CD1c-positive myeloid dendritic cell (primary cell): Measurements from ENCODE around the gene CRB1.
"Not testable (repeated sequence)": the region's sequence is repeated elsewhere in the genome, so short reads cannot be mapped to it uniquely, and the experiment has no call there.

Experiments used
- DNase-seq: peaks from one replicate; pipeline ENCODE4 v3.0.0-alpha.2; 2016; ENCODE audit errors: extremely low spot score

The CRB1 gene

GRCh38 chr1:197399755-197400521 lies 131.9 kb downstream of the CRB1 start:
- DNase-seq = peak; percentile 55

- no peak for DNase-seq
These were observed 132.5 kb downstream of the CRB1 start for GRCh38 chr1:197400522-197400902.

DNA sequence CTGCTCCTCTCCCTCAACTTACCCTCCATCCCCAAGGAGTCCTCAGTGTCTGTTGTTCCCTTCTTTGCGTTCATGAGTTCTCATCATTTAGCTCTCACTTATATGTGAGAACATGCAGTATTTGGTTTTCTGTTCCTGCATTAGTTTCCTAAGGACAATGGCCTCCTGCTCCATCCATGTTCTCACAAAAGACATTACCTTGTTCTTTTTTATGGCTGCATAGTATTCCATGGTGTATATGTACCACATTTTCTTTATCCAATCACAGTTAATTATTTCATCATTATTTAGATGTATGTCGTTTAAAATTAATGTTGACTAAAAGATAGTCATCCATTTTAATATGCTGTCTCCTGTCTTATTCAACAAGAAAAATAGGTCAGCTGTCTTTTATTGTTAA lies 134.1 kb downstream of the CRB1 start:
- DNase-seq = no peak

DNA sequence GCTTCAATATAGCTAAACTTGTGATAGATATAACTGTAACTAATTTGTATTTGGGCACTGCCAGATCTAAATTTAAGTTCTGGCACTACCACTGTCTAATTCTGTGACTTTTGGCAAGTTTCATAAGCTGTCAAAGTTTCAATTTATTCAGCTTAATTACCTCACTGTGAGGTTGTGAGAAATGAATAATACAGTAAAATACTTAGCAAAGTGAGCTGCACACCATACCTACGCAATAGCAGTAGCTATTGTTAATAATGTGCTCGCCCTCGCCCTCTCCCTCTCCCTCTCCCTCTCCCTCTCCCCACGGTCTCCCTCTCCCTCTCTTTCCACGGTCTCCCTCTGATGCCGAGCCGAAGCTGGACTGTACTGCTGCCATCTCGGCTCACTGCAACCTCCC lies 136.7 kb downstream of the CRB1 start:
- not testable (repeated sequence) for DNase-seq

- not testable (repeated sequence) for DNase-seq
These were observed 137.6 kb downstream of the CRB1 start for GRCh38 chr1:197405614-197406013.

DNA sequence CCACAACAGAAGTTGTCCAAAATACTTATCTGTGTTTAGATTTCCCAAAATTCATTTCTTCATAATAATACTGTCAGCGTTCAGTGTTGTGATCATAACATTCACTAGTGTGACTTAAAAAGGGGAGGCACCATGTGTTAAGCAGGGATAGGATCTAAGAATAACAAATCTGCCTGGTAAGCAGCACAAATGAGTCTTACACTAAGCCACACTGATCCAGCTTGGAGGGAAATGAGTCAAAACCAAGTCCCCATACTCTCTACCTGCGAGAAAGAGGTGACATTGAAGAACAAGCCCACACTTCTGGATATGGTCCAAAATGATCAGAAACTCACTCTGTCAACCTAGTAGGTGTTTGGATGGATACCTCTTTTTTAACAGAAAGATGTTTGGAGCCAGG lies 145.5 kb downstream of the CRB1 start:
- no peak for DNase-seq

DNA sequence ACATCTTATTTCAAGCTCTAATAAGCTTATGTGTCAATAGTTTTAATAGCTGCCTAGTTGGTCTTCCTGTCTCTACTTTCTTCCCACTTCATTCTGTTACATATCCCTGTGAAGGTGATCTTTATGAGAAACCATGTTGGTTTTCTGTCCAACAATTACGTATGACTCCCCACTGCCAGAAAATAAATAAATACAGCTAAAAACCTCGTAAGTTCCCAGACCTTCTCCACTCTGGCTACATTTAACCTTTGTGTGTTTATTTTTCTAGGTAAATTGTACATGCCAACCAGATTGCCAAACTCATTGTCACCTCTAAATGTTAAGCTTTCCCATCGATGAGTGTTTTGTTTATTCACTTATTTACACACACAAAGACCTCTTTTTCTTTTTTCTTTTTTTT lies 147.2 kb downstream of the CRB1 start:
- DNase-seq = no peak

DNA sequence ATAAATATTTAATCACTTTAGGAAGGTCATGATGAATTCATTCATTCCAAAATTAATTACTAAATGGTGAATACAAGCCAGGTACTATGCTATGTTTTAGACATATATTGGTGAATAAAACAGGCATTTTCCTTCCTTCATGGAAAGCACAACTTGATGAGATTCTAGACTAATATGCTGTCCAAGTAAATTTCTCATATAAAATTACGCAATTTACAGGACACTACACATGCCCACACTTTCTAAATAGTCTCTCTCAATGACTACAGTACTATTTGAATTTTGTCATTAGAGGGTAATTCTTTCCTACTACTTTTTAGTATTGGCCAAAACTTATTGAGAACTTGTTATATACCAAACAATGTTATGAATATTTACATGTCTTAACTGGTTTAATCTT lies 150.6 kb downstream of the CRB1 start:
- no peak for DNase-seq

GRCh38 chr1:197422993-197423392 lies 154.9 kb downstream of the CRB1 start:
- DNase-seq = no peak

DNA sequence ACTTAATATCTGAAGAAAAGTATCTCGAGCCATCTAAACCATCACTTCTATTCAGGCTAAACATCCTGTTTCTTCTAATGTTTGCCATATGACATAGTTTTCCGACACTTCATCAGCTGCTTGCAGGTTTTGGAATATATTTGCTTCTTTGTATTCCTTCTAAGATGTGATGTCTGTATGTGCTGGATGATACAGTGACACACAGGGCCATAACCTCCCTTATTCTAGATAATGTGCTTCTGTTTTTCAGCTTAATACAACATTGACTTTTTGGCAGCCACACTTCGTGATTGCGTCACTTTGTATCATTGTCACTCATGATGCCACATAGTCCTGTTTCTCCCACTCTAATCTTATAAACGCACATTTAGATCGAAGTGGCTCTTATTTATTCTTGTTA lies 156.3 kb downstream of the CRB1 start:
- DNase-seq = no peak

DNA sequence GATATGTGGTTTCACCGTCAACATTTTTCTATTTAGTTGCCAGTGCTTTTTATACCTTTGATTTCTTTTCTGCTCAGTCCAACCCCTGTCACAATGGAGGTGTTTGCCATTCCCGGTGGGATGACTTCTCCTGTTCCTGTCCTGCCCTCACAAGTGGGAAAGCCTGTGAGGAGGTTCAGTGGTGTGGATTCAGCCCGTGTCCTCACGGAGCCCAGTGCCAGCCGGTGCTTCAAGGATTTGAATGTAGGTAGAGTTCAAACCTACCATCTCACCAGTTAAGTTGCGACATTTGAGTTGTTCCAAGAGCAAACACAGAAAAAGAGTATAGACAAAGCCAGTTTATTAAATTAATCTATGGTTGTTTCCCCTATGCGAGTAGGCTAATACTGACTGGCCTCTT lies 161.3 kb downstream of the CRB1 start:
- no peak for DNase-seq

GRCh38 chr1:197435224-197435623 lies 167.2 kb downstream of the CRB1 start:
- DNase-seq = no peak

GRCh38 chr1:197437601-197438000 lies 169.5 kb downstream of the CRB1 start:
- DNase-seq = no peak

DNA sequence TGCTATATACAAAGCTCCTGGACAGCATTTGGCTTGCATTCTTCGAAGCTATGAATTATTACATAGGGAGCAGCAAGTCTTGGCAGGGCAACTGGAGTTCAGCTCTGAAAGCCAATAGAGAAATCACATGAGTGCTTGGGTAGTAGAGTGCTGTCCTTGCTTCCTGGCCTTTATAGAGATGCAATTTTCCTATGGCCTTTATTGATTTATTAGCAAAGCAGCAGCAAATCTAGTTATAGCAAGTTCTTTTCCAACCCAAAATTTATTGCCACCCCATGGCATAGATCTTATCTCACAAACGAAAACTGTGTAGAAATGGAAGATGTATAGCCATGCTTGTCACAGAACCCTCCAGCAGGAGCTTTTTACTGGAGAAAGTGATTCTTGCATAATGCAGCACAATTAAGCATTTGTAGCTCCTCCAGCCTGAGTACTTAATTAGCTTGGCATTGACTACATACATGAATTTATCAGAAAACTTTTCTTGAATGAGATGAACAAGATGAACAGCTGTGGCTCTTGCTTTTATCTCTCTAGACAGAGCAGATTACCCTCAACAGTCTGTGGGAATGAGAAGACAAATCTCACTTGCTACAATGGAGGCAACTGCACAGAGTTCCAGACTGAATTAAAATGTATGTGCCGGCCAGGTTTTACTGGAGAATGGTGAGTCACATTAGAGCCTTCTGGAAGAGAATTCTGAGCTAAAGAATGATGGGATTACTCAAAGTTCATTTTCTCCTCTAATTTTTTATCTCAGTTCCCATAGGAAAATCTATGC lies 170.1 kb downstream of the CRB1 start:
- DNase-seq = no peak

DNA sequence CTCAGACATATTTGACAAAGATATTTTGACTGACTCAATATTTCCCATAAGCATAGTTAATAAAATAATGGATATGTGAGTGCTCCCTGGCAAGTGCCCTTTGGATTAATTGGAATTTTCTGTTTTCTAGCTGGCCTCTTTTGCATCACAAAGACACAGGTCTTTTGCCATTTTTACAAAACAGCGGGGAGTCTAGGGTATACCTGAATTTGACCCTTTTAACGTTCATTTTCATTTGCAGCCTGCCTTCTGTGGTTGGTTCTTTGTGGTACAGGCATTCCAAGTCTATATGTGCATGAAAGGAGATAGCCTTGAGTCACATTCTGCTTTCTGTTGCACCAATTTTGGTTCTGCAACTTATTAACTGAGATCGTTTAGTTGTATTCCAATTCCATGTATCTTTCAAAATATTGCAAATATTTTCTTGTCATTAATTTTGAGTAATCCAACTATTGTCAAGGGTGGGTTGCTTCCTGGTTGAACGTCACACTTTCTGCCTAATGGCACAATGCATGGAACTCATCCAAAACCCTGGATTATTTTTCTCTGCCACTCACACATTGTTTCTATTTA lies 171.7 kb downstream of the CRB1 start:
- DNase-seq = no peak

- DNase-seq = no peak
These were observed 172.7 kb downstream of the CRB1 start for GRCh38 chr1:197440715-197441114.

DNA sequence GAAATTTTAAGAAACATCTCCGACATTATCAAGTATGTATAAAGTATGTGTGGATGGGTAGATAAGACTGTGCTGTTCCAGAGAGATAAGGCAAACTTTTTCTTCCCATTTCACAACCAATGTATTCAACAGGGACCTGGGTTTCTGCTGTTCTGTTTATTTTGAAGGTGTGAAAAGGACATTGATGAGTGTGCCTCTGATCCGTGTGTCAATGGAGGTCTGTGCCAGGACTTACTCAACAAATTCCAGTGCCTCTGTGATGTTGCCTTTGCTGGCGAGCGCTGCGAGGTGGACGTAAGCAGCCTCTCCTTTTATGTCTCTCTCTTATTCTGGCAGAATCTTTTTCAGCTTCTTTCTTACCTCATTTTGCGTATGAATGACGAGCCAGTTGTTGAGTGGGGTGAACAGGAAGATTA lies 174.0 kb downstream of the CRB1 start:
- DNase-seq = no peak

DNA sequence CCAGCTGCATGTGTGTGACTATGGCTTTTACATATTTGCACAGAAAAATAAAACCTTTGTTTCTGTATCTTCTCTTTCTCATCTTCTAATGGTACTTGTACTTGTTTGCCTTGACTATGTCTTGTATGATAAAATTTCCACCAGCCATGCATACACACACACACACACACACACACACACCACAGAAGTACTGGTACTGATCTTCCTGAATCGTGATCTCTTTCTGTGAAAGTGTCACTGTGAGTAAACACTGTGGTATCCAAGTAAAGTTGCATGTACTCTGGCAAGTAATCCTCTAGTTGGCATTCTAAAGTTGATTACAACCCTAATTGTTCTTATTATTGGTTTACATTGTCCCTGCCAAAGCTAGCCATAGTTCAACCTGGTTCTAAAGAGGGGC lies 176.7 kb downstream of the CRB1 start:
- DNase-seq = no peak

DNA sequence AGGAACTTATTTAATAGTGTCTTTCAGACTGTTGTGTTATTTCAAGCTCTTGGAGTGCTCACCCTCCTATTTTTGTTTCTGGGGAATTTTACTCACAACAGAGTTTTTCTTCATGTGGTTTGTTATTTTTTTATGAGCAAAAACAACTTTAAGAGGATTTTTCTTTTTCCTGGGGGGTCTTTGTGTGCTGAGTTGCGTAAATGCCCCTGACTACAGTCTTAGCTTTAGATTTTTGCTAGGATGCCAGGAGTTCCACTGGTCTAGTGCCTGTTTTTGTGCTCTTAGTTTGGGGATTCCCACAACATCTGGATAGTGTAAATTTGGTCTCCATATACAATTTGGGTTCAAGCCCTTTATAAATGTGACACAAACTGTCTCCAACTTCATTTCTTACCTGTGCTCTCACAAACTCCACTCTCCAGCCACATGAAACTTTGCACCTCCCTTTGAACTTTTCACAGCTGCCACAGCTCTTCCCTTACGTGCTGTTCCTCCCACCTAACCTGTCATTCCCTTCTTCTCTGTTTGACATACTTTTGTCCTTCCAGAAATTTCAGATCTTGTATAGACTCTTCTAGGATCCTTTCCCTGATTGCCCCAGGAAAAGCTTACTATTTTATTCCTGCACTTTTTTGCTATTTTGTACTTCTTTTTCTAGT lies 180.2 kb downstream of the CRB1 start:
- DNase-seq = no peak

DNA sequence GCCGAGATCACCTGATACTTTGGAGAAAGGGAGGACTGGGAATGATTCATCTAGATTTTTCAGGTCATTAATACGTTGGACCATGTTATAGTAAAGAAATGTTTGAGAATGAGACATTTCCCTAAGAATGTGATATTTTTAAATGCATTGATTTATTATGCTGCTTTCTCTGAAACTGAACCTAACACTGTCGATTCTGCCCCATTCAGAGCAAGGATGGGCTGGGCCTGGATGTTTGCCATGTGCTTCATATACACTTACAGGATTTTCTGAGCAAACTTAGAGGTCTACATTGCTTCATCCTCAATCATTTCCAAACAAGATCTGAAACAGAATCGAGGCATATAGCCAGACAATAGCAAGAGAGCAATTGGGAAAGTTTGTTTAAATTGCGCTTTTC lies 183.3 kb downstream of the CRB1 start:
- no peak for DNase-seq

GRCh38 chr1:197453376-197454058 lies 185.5 kb downstream of the CRB1 start:
- DNase-seq = no peak

- no peak for DNase-seq
These were observed 194.5 kb downstream of the CRB1 start for GRCh38 chr1:197462539-197462938.
